PFSK-1 (cell line): ENCODE measurements around the gene PSME1.

ENCODE experiments used
- POLR2AphosphoS5 ChIP-seq: IDR thresholded peaks from 2 replicates; pipeline ENCODE4 v1.6.1; 2012; ENCODE audit warnings: low read depth, mild to moderate bottlenecking, control low read depth, low read length, moderate library complexity
- REST ChIP-seq, 2 experiments: IDR thresholded peaks; 2 replicates each; pipeline versions ENCODE4 v1.6.1 to v1.8.0; 2011 to 2012; ENCODE audit warnings: low read depth in 2 of 2, low read length in 2 of 2, control low read depth in 1 of 2, inconsistent platforms in 1 of 2, mild to moderate bottlenecking in 1 of 2, moderate library complexity in 1 of 2; ENCODE audit not compliant: insufficient read depth in 1 of 2

DNA sequence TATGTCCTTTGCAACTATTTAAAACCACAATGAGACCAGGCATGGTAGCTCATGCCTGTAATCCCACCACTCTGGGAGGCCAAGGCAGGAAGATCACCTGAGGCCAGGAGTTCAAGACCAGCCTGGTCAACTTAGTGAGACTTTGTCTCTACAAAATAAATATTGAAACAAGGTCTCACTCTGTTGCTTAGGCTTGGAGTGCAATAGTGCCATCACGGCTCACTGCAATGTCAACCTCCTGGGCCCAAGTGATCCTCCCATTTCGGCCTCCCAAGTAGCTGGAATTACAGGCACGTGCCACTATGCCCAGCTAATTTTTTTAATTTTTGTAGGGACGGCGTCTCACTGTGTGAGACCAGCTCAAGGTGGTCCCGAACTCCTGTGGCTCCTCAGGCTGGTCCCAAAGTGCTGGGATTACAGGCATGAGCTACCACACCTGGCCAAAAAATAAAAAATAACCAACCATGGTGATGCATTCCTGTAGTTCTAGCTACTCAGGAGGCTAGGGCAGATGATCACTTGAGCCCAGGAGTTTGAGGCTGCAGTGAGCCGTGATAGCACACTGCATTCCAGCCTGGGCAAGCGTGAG is 6.5 kb upstream of the PSME1 start:
- TF ChIP-seq POLR2AphosphoS5 (no peak), REST (IDR thresholded peaks at IDR 0.05; ENCODE audit: insufficient read depth in 1 of 2, low read depth in 2 of 2, low read length in 2 of 2) (no peak)
